Thoracic aorta (tissue), 2 donors: ENCODE data around the gene ALDH3B1. TPM values are rescaled to one million over a fixed set of nuclear protein-coding genes. Genes with fewer than 3 reads are reported as not detected.
A peak's percentile ranks its signal among the peaks of the same experiment; 100 is the strongest.

Source experiments
- ATAC-seq: fragments of 150-250 bp; one replicate; pipeline ENCODE4 v1.8.0; 2017; ENCODE audit warnings: low read depth; ENCODE audit not compliant: insufficient number of reproducible peaks, low FRiP score
- DNase-seq: peaks from one replicate; pipeline ENCODE4 v3.0.0-alpha.2; 2020; ENCODE audit warnings: low spot score
- H3K27ac ChIP-seq, 2 donors: fragments of 200-600 bp; sonication (generic); 1 replicate in 1 of 2; 2 replicates in 1 of 2; pipeline ENCODE4 v1.5.1; 2016; ENCODE audit warnings: mild to moderate bottlenecking in 2 of 2, moderate library complexity in 2 of 2
- H3K27me3 ChIP-seq: fragments of 200-600 bp; sonication (generic); replicated peaks from 2 replicates; pipeline ENCODE4 v1.6.0; 2016; ENCODE audit warnings: mild to moderate bottlenecking; ENCODE audit not compliant: insufficient read depth
- H3K36me3 ChIP-seq: fragments of 200-600 bp; sonication (generic); one replicate; pipeline ENCODE4 v1.5.1; 2016
- H3K4me1 ChIP-seq, 2 donors: fragments of 200-600 bp; sonication (generic); 1 replicate in 1 of 2; 2 replicates in 1 of 2; pipeline versions ENCODE4 v1.5.1 to v1.6.0; 2016; ENCODE audit warnings: low read depth in 2 of 2, mild to moderate bottlenecking in 1 of 2; ENCODE audit not compliant: control insufficient read depth in 1 of 2
- H3K4me3 ChIP-seq: fragments of 200-600 bp; sonication (generic); 2 replicates; pipeline ENCODE4 v1.5.1; 2016; ENCODE audit warnings: mild to moderate bottlenecking
- H3K9me3 ChIP-seq: fragments of 200-600 bp; sonication (generic); 2 replicates; pipeline ENCODE4 v1.5.1; 2016
- total RNA-seq, 2 donors: library from RNA; depleted of rRNA; stranded (reverse); fragments of >200 nt; gene quantifications; one replicate each; pipeline versions ENCODE4 v1.1.0 to v1.2.3, GENCODE V29; 2016
- TF ChIP-seq, protein P1 (sequence below): fragments of 200-600 bp; sonication (generic); IDR thresholded peaks from one replicate; pipeline ENCODE4 v1.5.1; 2019; ENCODE audit warnings: antibody characterized with exemption

ALDH3B1 gene
- total RNA-seq, 2 donors from 2014 or later, result 17.6 to 24.2 TPM

- no peaks in the 10 kb centered on the region for H3K9me3 ChIP-seq
- no peaks in the 10 kb centered on the region for H3K27me3 ChIP-seq
- peaks cover 9 to 27% of the 10 kb centered on the region in 2 donors for H3K4me1 ChIP-seq
- peak overlapping the region in 1 of 2 donors; percentile 11 for H3K27ac ChIP-seq
- TF ChIP-seq, protein P1, sequence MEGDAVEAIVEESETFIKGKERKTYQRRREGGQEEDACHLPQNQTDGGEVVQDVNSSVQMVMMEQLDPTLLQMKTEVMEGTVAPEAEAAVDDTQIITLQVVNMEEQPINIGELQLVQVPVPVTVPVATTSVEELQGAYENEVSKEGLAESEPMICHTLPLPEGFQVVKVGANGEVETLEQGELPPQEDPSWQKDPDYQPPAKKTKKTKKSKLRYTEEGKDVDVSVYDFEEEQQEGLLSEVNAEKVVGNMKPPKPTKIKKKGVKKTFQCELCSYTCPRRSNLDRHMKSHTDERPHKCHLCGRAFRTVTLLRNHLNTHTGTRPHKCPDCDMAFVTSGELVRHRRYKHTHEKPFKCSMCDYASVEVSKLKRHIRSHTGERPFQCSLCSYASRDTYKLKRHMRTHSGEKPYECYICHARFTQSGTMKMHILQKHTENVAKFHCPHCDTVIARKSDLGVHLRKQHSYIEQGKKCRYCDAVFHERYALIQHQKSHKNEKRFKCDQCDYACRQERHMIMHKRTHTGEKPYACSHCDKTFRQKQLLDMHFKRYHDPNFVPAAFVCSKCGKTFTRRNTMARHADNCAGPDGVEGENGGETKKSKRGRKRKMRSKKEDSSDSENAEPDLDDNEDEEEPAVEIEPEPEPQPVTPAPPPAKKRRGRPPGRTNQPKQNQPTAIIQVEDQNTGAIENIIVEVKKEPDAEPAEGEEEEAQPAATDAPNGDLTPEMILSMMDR, result no peak
- DNase-seq, result no peak
- H3K4me3 ChIP-seq, result no peak overlapping the region
- no peak for ATAC-seq
- no peaks in the 10 kb centered on the region for H3K36me3 ChIP-seq
These were observed 3.6 kb downstream of the ALDH3B1 start for GRCh38 chr11:68013611-68014156.

DNA sequence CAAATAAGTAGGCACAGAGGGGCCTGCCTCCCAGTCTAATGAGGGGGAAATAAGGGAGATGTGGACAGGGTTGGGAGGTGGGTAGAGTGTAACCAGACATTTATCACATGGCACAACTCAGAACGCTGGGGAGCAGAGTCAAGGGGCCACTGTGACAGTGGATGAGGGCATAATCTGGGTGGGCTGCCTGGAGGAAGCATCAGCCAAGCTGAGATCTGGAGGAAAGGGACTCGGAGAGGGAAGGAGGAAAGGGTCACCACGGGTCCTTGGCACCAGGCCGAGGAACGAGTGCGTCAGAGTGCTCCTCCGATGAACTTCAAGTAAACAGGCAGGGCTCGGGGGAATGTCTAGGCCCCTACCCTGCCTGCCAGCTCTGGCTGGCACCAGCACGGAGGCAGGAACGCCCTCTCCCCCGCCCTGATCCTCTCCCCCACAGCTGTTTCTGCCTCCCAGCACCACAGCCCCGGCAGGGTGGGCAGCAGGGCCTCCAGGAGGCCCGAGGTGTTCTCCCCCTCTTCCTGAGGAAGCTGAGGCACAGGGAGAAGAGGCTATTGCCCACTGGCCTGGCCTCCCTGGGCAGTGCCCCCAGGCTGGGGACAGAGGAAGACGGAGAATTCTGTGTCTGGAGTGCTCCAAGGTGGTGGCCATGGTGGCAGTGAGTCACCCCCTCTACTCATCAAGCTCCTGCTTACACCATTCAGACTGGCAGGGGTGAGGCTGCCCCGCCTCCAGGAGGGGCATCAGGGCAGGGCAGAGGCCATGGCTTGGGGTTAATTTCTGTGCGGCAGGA lies 4.2 kb downstream of the ALDH3B1 start:
- TF ChIP-seq, protein P1, result no peak
- DNase-seq (no peak), ATAC-seq (no peak)
- Histone ChIP-seq H3K9me3 (no peaks in the 10 kb centered on the region), H3K27ac (peak overlapping the region; percentile 11 to 56), H3K4me1 (peaks cover 6 to 24% of the 10 kb centered on the region in 2 donors), H3K4me3 (no peak overlapping the region), H3K36me3 (no peaks in the 10 kb centered on the region), H3K27me3 (no peaks in the 10 kb centered on the region)

DNA sequence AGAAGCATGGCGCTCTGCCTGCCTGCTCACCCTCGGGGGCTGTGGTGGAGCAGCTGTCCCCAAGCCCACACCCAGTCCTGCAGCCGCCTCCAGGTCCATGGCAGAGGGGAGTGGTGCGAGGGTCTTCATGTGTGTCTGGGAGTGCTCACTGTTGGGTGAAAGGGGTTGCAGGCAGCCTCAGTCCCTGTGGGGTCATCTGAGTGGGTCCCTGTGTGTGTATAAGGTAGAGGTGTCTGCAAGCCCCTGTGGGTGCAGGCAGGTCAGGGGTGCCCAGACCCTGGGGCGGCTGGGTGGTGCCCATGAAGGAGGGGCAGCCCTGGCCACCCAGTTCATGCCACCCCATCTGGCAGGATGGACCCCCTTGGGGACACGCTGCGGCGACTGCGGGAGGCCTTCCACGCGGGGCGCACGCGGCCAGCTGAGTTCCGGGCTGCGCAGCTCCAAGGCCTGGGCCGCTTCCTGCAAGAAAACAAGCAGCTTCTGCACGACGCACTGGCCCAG lies 4.9 kb downstream of the ALDH3B1 start:
- Histone ChIP-seq H3K27me3 (no peaks in the 10 kb centered on the region), H3K9me3 (no peaks in the 10 kb centered on the region), H3K4me3 (no peak overlapping the region), H3K4me1 (peaks cover 0 to 18% of the 10 kb centered on the region in 2 donors), H3K36me3 (no peaks in the 10 kb centered on the region), H3K27ac (no peak overlapping the region)
- DNase-seq (no peak), ATAC-seq (no peak)
- TF ChIP-seq, protein P1, result no peak

- Histone ChIP-seq H3K9me3 (no peaks in the 10 kb centered on the region), H3K36me3 (no peaks in the 10 kb centered on the region), H3K4me3 (no peak overlapping the region), H3K27ac (no peak overlapping the region), H3K4me1 (peaks cover 0 to 13% of the 10 kb centered on the region in 2 donors), H3K27me3 (no peaks in the 10 kb centered on the region)
- DNase-seq (no peak), ATAC-seq (no peak)
- TF ChIP-seq, protein P1, result no peak
These were observed 5.3 kb downstream of the ALDH3B1 start for GRCh38 chr11:68015467-68015866.

GRCh38 chr11:68016161-68016903 lies 6.2 kb downstream of the ALDH3B1 start:
- TF ChIP-seq, protein P1, result no peak
- no peaks in the 10 kb centered on the region for H3K36me3 ChIP-seq
- no peaks in the 10 kb centered on the region for H3K27me3 ChIP-seq
- DNase-seq, result no peak
- H3K27ac ChIP-seq, result no peak overlapping the region
- H3K4me1 ChIP-seq, result peaks cover 0 to 5% of the 10 kb centered on the region in 2 donors
- H3K4me3 ChIP-seq, result no peak overlapping the region
- no peaks in the 10 kb centered on the region for H3K9me3 ChIP-seq
- ATAC-seq, result no peak
